Endothelial cell of umbilical vein (primary cell): ENCODE measurements around the gene SLC22A17.

Experiments used
- GATA2 ChIP-seq: IDR thresholded peaks from 2 replicates; pipeline ENCODE4 v1.7.0; 2011; ENCODE audit warnings: low read depth, mild to moderate bottlenecking, moderate library complexity, mixed read lengths, low read length; ENCODE audit not compliant: insufficient read length, insufficient read depth
- MYC ChIP-seq: IDR thresholded peaks from one replicate; pipeline ENCODE4 v1.6.1; 2011; ENCODE audit warnings: mild to moderate bottlenecking, low read depth, low read length
- POLR2A ChIP-seq: IDR thresholded peaks from 2 replicates; pipeline ENCODE4 v1.6.1; 2012; ENCODE audit warnings: low read depth, mild to moderate bottlenecking, control low read depth, low read length
- POLR2AphosphoS5 ChIP-seq: IDR thresholded peaks from 2 replicates; pipeline ENCODE4 v1.6.1; 2012; ENCODE audit warnings: low read depth, mild to moderate bottlenecking, control low read depth, low read length, moderate library complexity; ENCODE audit not compliant: insufficient read depth
- TF ChIP-seq, protein P1 (sequence below), 2 donors: IDR thresholded peaks; 1 replicate in 1 of 2; 2 replicates in 1 of 2; pipeline ENCODE4 v1.5.1; 2011; ENCODE audit warnings: low read length in 2 of 2, mild to moderate bottlenecking in 2 of 2, moderate library complexity in 2 of 2, control low read depth in 1 of 2, inconsistent platforms in 1 of 2, low read depth in 1 of 2; ENCODE audit not compliant: insufficient read depth in 1 of 2; ENCODE audit errors: extremely low read depth in 1 of 2
- TF ChIP-seq, protein P2 (sequence below): IDR thresholded peaks from 2 replicates; pipeline ENCODE4 v1.6.1; 2011; ENCODE audit not compliant: insufficient read depth, insufficient read length

DNA sequence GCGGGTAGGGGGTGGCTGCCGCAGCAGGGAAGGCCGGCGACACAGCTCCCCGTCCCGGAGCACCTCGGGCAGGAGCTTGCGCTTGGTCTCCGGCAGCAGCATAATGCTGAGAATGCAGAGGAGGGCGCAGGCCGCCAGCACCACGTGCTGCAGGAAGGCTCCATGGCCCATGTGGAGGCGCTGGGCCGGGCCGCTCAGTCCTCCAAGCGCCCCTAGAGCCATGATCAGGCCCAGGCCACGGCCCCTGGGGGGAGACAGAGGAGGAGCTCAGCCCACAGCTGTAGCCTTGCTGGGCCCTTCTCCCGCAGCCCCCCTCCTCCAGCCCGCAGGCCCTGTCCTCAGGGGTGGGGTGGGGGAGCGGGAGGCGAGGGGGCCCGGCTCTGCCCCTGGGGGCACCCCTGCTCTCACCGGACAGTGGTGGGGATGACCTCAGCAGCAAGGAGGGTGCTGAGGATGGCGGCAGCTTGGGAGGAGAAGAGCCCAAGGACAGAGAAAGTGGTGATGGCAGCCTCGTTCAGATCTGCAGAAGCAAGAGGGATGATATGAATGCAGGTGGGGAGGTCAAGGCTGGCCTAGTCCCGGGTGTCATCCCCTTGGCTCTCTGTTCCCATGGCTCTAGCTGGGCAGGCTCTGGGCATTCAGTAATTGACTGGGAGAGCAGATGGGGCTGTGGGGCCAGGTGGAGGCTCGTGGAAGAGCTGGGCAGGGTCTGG is 5.8 kb downstream of the SLC22A17 start:
- TF ChIP-seq, protein P1, sequence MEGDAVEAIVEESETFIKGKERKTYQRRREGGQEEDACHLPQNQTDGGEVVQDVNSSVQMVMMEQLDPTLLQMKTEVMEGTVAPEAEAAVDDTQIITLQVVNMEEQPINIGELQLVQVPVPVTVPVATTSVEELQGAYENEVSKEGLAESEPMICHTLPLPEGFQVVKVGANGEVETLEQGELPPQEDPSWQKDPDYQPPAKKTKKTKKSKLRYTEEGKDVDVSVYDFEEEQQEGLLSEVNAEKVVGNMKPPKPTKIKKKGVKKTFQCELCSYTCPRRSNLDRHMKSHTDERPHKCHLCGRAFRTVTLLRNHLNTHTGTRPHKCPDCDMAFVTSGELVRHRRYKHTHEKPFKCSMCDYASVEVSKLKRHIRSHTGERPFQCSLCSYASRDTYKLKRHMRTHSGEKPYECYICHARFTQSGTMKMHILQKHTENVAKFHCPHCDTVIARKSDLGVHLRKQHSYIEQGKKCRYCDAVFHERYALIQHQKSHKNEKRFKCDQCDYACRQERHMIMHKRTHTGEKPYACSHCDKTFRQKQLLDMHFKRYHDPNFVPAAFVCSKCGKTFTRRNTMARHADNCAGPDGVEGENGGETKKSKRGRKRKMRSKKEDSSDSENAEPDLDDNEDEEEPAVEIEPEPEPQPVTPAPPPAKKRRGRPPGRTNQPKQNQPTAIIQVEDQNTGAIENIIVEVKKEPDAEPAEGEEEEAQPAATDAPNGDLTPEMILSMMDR (IDR thresholded peaks at IDR 0.05; ENCODE audit: extremely low read depth in 1 of 2, insufficient read depth in 1 of 2, low read depth in 1 of 2, low read length in 2 of 2) = no peak
- no peak for TF ChIP-seq POLR2AphosphoS5
- TF ChIP-seq POLR2A = no peak
- TF ChIP-seq GATA2 = no peak
- no peak for TF ChIP-seq MYC
- TF ChIP-seq, protein P2, sequence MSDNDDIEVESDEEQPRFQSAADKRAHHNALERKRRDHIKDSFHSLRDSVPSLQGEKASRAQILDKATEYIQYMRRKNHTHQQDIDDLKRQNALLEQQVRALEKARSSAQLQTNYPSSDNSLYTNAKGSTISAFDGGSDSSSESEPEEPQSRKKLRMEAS = no peak
